Neural progenitor cell (in vitro differentiated cells): ENCODE results near the gene FMN1. TPM values are rescaled to one million over a fixed set of nuclear protein-coding genes. Genes with fewer than 3 reads are reported as not detected.

Source experiments
- DNase-seq: peaks from one replicate; pipeline ENCODE4 v3.0.0-alpha.2; 2016; ENCODE audit warnings: low spot score
- H2AFZ ChIP-seq: fragments of 200-600 bp; sonication (generic); replicated peaks from 2 replicates; pipeline ENCODE4 v1.6.1; 2016; ENCODE audit warnings: antibody characterized with exemption
- H3F3A ChIP-seq: fragments of 200-600 bp; sonication (generic); 2 replicates; pipeline ENCODE4 v1.6.1; 2016; ENCODE audit warnings: antibody characterized with exemption, low read depth
- H3K27ac ChIP-seq: fragments of 200-600 bp; sonication (generic); 2 replicates; pipeline ENCODE4 v1.5.1; 2016; ENCODE audit warnings: mild to moderate bottlenecking
- H3K27me3 ChIP-seq: fragments of 200-600 bp; sonication (generic); 2 replicates; pipeline ENCODE4 v1.6.1; 2016; ENCODE audit warnings: mild to moderate bottlenecking, moderate library complexity
- H3K36me3 ChIP-seq: fragments of 200-600 bp; sonication (generic); 2 replicates; pipeline ENCODE4 v1.5.1; 2016
- H3K4me1 ChIP-seq: fragments of 200-600 bp; sonication (generic); 2 replicates; pipeline ENCODE4 v1.6.1; 2016; ENCODE audit warnings: mixed run types
- H3K4me2 ChIP-seq: fragments of 200-600 bp; sonication (generic); 2 replicates; pipeline ENCODE4 v1.6.1; 2016
- H3K4me3 ChIP-seq: fragments of 200-600 bp; sonication (generic); 2 replicates; pipeline ENCODE4 v1.5.1; 2016
- H3K79me2 ChIP-seq: fragments of 200-600 bp; sonication (generic); 2 replicates; pipeline ENCODE4 v1.6.1; 2016; ENCODE audit warnings: low read depth
- H3K9ac ChIP-seq: fragments of 200-600 bp; sonication (generic); 2 replicates; pipeline ENCODE4 v1.6.1; 2016
- H3K9me3 ChIP-seq: fragments of 200-600 bp; sonication (generic); 2 replicates; pipeline ENCODE4 v1.5.1; 2016; ENCODE audit warnings: low read depth
- H4K20me1 ChIP-seq: fragments of 200-600 bp; sonication (generic); 2 replicates; pipeline ENCODE4 v1.6.1; 2016; ENCODE audit warnings: low read depth
- H3K27ac Mint-ChIP-seq: 3 replicates; pipeline ENCODE4 v1.8.0; 2021; ENCODE audit warnings: mixed read lengths
- H3K27me3 Mint-ChIP-seq: 2 replicates; pipeline ENCODE4 v1.8.0; 2022; ENCODE audit warnings: low read depth, mild to moderate bottlenecking, inconsistent platforms, moderate library complexity, mixed read lengths; ENCODE audit not compliant: insufficient read depth
- H3K36me3 Mint-ChIP-seq: 3 replicates; pipeline ENCODE4 v1.8.0; 2021; ENCODE audit warnings: mixed read lengths
- H3K4me1 Mint-ChIP-seq: 3 replicates; pipeline ENCODE4 v1.8.0; 2021; ENCODE audit warnings: mixed read lengths
- H3K4me3 Mint-ChIP-seq: 3 replicates; pipeline ENCODE4 v1.8.0; 2021; ENCODE audit warnings: mild to moderate bottlenecking, moderate library complexity, mixed read lengths
- H3K9me3 Mint-ChIP-seq: 3 replicates; pipeline ENCODE4 v1.8.0; 2020; ENCODE audit warnings: mixed read lengths
- CTCF ChIP-seq: fragments of 200-600 bp; sonication (generic); IDR thresholded peaks from 2 replicates; pipeline ENCODE4 v1.5.1; 2017; ENCODE audit warnings: antibody characterized with exemption, mild to moderate bottlenecking
- EZH2 ChIP-seq: fragments of 200-600 bp; sonication (generic); IDR thresholded peaks from 2 replicates; pipeline ENCODE4 v1.6.1; 2017; ENCODE audit warnings: antibody characterized with exemption, mild to moderate bottlenecking, moderate library complexity
- EZH2phosphoT487 ChIP-seq: fragments of 200-600 bp; sonication (generic); IDR thresholded peaks from 2 replicates; pipeline ENCODE4 v1.6.1; 2017; ENCODE audit warnings: antibody characterized with exemption
- total RNA-seq: library from RNA; depleted of rRNA; stranded (reverse); fragments of >200 nt; gene quantifications from 2 replicates; pipeline ENCODE4 v1.2.3, GENCODE V29; 2015; ENCODE audit warnings: low replicate concordance

The FMN1 gene
- total RNA-seq, 1 donor from 2014 or later: 5.7 TPM

GRCh38 chr15:33057845-33058244 is 136.7 kb downstream of the FMN1 start:
- no peaks in the 10 kb centered on the region for H3K4me1 ChIP-seq
- H3F3A ChIP-seq: no peaks in the 10 kb centered on the region
- TF ChIP-seq EZH2 (no peak), EZH2phosphoT487 (no peak), CTCF (no peak)
- H3K4me3 ChIP-seq: no peak overlapping the region
- no peaks in the 10 kb centered on the region for H3K9me3 ChIP-seq
- no peak for DNase-seq
- H3K36me3 Mint-ChIP-seq: no peaks in the 10 kb centered on the region
- H3K4me1 Mint-ChIP-seq: no peaks in the 10 kb centered on the region
- no peak overlapping the region for H3K27ac Mint-ChIP-seq
- no peak overlapping the region for H3K4me2 ChIP-seq
- no peaks in the 10 kb centered on the region for H3K79me2 ChIP-seq
- H3K36me3 ChIP-seq: no peaks in the 10 kb centered on the region
- no peak overlapping the region for H2AFZ ChIP-seq
- no peak overlapping the region for H3K4me3 Mint-ChIP-seq
- H3K27me3 Mint-ChIP-seq: peaks cover 3% of the 10 kb centered on the region
- peaks cover 9% of the 10 kb centered on the region for H3K9me3 Mint-ChIP-seq
- no peaks in the 10 kb centered on the region for H3K27me3 ChIP-seq
- H4K20me1 ChIP-seq: no peaks in the 10 kb centered on the region
- no peak overlapping the region for H3K27ac ChIP-seq
- H3K9ac ChIP-seq: no peak overlapping the region

- no peaks in the 10 kb centered on the region for H3K36me3 ChIP-seq
- no peak overlapping the region for H3K4me3 ChIP-seq
- no peak overlapping the region for H3K27ac Mint-ChIP-seq
- H3F3A ChIP-seq: no peaks in the 10 kb centered on the region
- H3K36me3 Mint-ChIP-seq: no peaks in the 10 kb centered on the region
- H3K27me3 Mint-ChIP-seq: peaks cover 3% of the 10 kb centered on the region
- H3K4me1 ChIP-seq: no peaks in the 10 kb centered on the region
- no peaks in the 10 kb centered on the region for H3K9me3 ChIP-seq
- H4K20me1 ChIP-seq: no peaks in the 10 kb centered on the region
- H3K4me1 Mint-ChIP-seq: no peaks in the 10 kb centered on the region
- H2AFZ ChIP-seq: no peak overlapping the region
- H3K27ac ChIP-seq: no peak overlapping the region
- DNase-seq: no peak
- no peak overlapping the region for H3K4me3 Mint-ChIP-seq
- H3K79me2 ChIP-seq: no peaks in the 10 kb centered on the region
- H3K9me3 Mint-ChIP-seq: peaks cover 14% of the 10 kb centered on the region
- H3K27me3 ChIP-seq: no peaks in the 10 kb centered on the region
- no peak for TF ChIP-seq EZH2phosphoT487
- no peak for TF ChIP-seq CTCF
- TF ChIP-seq EZH2: no peak
- H3K4me2 ChIP-seq: no peak overlapping the region
- no peak overlapping the region for H3K9ac ChIP-seq
Observed at GRCh38 chr15:33055962-33056361, 138.6 kb downstream of the FMN1 start.

GRCh38 chr15:33051528-33051927 is 143.0 kb downstream of the FMN1 start:
- no peak overlapping the region for H3K4me3 ChIP-seq
- peaks cover 24% of the 10 kb centered on the region for H3K9me3 ChIP-seq
- H3K27ac ChIP-seq: no peak overlapping the region
- H3K36me3 ChIP-seq: peaks cover 8% of the 10 kb centered on the region
- no peaks in the 10 kb centered on the region for H3K4me1 ChIP-seq
- no peaks in the 10 kb centered on the region for H3K27me3 ChIP-seq
- no peaks in the 10 kb centered on the region for H3F3A ChIP-seq
- H3K4me2 ChIP-seq: no peak overlapping the region
- no peak overlapping the region for H2AFZ ChIP-seq
- Mint-ChIP-seq H3K9me3 (peaks cover 39% of the 10 kb centered on the region), H3K36me3 (no peaks in the 10 kb centered on the region), H3K27me3 (peaks cover 2% of the 10 kb centered on the region), H3K4me3 (no peak overlapping the region), H3K27ac (no peak overlapping the region), H3K4me1 (no peaks in the 10 kb centered on the region)
- no peak overlapping the region for H3K9ac ChIP-seq
- no peak for TF ChIP-seq EZH2phosphoT487
- no peak for DNase-seq
- no peaks in the 10 kb centered on the region for H4K20me1 ChIP-seq
- H3K79me2 ChIP-seq: no peaks in the 10 kb centered on the region

- H3K36me3 ChIP-seq: peaks cover 8% of the 10 kb centered on the region
- Mint-ChIP-seq H3K27ac (no peak overlapping the region), H3K9me3 (peaks cover 41% of the 10 kb centered on the region), H3K36me3 (no peaks in the 10 kb centered on the region), H3K4me3 (no peak overlapping the region), H3K27me3 (peaks cover 2% of the 10 kb centered on the region), H3K4me1 (no peaks in the 10 kb centered on the region)
- H3K4me2 ChIP-seq: no peak overlapping the region
- TF ChIP-seq EZH2 (no peak), EZH2phosphoT487 (no peak), CTCF (no peak)
- H3K4me3 ChIP-seq: no peak overlapping the region
- DNase-seq: peak; percentile 45
- no peaks in the 10 kb centered on the region for H3K79me2 ChIP-seq
- H3K27ac ChIP-seq: no peak overlapping the region
- no peak overlapping the region for H3K9ac ChIP-seq
- H2AFZ ChIP-seq: no peak overlapping the region
- no peaks in the 10 kb centered on the region for H4K20me1 ChIP-seq
- no peaks in the 10 kb centered on the region for H3F3A ChIP-seq
- H3K27me3 ChIP-seq: no peaks in the 10 kb centered on the region
- no peaks in the 10 kb centered on the region for H3K4me1 ChIP-seq
- H3K9me3 ChIP-seq: peaks cover 24% of the 10 kb centered on the region
Observed at GRCh38 chr15:33048255-33048654, 146.3 kb downstream of the FMN1 start.
